IMR-90 (cell line): Measurements from ENCODE around the gene SNRPD1. TPM values are rescaled to one million over a fixed set of nuclear protein-coding genes. Genes with fewer than 3 reads are reported as not detected.

Experiments
- ATAC-seq: fragments of 200-7000 bp; cut with Tn5 transposase; 2 replicates; pipeline ENCODE4 v1.9.1; 2020; ENCODE audit warnings: low read depth, mild to moderate bottlenecking, moderate library complexity
- BruUV-seq: library from RNA; stranded (reverse); fragments of 400-500 nt; replicated peaks from 2 replicates; lab custom pipeline; 2021; lab: Mats Ljungman, UMichigan
- CTCF ChIA-PET: fragments of 300-600 bp; formaldehyde crosslinking; extraction: SDS; loops from one replicate; lab custom pipeline; 2021; ENCODE audit warnings: antibody characterized with exemption; lab: Yijun Ruan, JAX
- POLR2A ChIA-PET: fragments of 300-600 bp; sonication (Branson Sonifier 250); formaldehyde crosslinking; loops from one replicate; lab custom pipeline; 2022; ENCODE audit warnings: antibody characterized with exemption; ENCODE audit not compliant: unreplicated experiment; lab: Charles Lee
- DNase-seq: peaks from one replicate; pipeline ENCODE4 v3.0.0; 2013
- H2AFZ ChIP-seq: replicated peaks from 2 replicates; pipeline ENCODE3; 2013; ENCODE audit warnings: low read length, mild to moderate bottlenecking; ENCODE audit not compliant: poor library complexity
- H2AK5ac ChIP-seq: 2 replicates; pipeline ENCODE4 v1.6.1; 2013; ENCODE audit warnings: low read depth, low read length, inconsistent platforms
- H2AK9ac ChIP-seq: replicated peaks from 2 replicates; pipeline ENCODE3; 2013; ENCODE audit warnings: mild to moderate bottlenecking, low read depth, low read length, moderate library complexity; ENCODE audit not compliant: poor library complexity
- H2BK120ac ChIP-seq: 2 replicates; pipeline ENCODE4 v1.6.1; 2013; ENCODE audit warnings: low read depth, low read length, inconsistent platforms
- H2BK15ac ChIP-seq: 3 replicates; pipeline ENCODE4 v1.6.1; 2013; ENCODE audit warnings: low read depth, low read length, inconsistent platforms
- H2BK20ac ChIP-seq: 2 replicates; pipeline ENCODE4 v1.6.1; 2013; ENCODE audit warnings: low read depth, mild to moderate bottlenecking, inconsistent platforms, low read length, moderate library complexity
- H2BK5ac ChIP-seq: 2 replicates; pipeline ENCODE4 v1.6.1; 2013; ENCODE audit warnings: mild to moderate bottlenecking, low read depth, low read length, inconsistent platforms; ENCODE audit not compliant: poor library complexity, severe bottlenecking
- H3K14ac ChIP-seq: replicated peaks from 2 replicates; pipeline ENCODE4 v1.6.1; 2013; ENCODE audit warnings: low read depth, low read length, inconsistent platforms
- H3K18ac ChIP-seq: 2 replicates; pipeline ENCODE4 v1.6.1; 2013; ENCODE audit warnings: low read depth, low read length, control low read depth
- H3K23ac ChIP-seq: 2 replicates; pipeline ENCODE4 v1.6.1; 2013; ENCODE audit warnings: low read depth, low read length, inconsistent platforms
- H3K27ac ChIP-seq: 2 replicates; pipeline ENCODE4 v1.5.1; 2013; ENCODE audit warnings: mild to moderate bottlenecking, control low read depth, low read length; ENCODE audit not compliant: insufficient read depth
- H3K27me3 ChIP-seq: 2 replicates; pipeline ENCODE4 v1.6.1; 2013; ENCODE audit warnings: low read length; ENCODE audit not compliant: control insufficient read depth, insufficient read depth
- H3K36me3 ChIP-seq: 2 replicates; pipeline ENCODE4 v1.6.1; 2013; ENCODE audit warnings: low read length, mixed read lengths; ENCODE audit not compliant: control insufficient read depth, insufficient read depth
- H3K4ac ChIP-seq: 2 replicates; pipeline ENCODE4 v1.6.1; 2013; ENCODE audit warnings: low read depth, low read length, inconsistent platforms
- H3K4me1 ChIP-seq: 2 replicates; pipeline ENCODE4 v1.6.1; 2013; ENCODE audit warnings: low read length, mixed read lengths; ENCODE audit not compliant: control insufficient read depth, insufficient read depth
- H3K4me2 ChIP-seq: 2 replicates; pipeline ENCODE4 v1.6.1; 2013; ENCODE audit warnings: low read depth, mild to moderate bottlenecking, control low read depth, low read length, moderate library complexity
- H3K4me3 ChIP-seq: 2 replicates; pipeline ENCODE4 v1.5.1; 2013; ENCODE audit warnings: low read depth, mild to moderate bottlenecking, control low read depth, low read length, moderate library complexity; ENCODE audit not compliant: insufficient read depth
- H3K56ac ChIP-seq: 2 replicates; pipeline ENCODE4 v1.6.1; 2013; ENCODE audit warnings: low read length, inconsistent platforms; ENCODE audit not compliant: insufficient read depth; ENCODE audit errors: extremely low read depth
- H3K79me1 ChIP-seq, 2 experiments: 2 replicates each; pipeline ENCODE4 v1.6.1; 2013; ENCODE audit warnings: low read length in 2 of 2, inconsistent platforms in 1 of 2, low read depth in 1 of 2
- H3K9ac ChIP-seq: 2 replicates; pipeline ENCODE4 v1.6.1; 2013; ENCODE audit warnings: low read depth, low read length, control low read depth
- H3K9me1 ChIP-seq: 2 replicates; pipeline ENCODE4 v1.6.1; 2013; ENCODE audit warnings: low read length, inconsistent platforms; ENCODE audit not compliant: insufficient read depth
- H3K9me3 ChIP-seq: 2 replicates; pipeline ENCODE4 v1.6.1; 2013; ENCODE audit warnings: low read length; ENCODE audit not compliant: control insufficient read depth, insufficient read depth
- H4K20me1 ChIP-seq: 2 replicates; pipeline ENCODE4 v1.6.1; 2013; ENCODE audit warnings: low read length, inconsistent platforms; ENCODE audit not compliant: insufficient read depth
- H4K5ac ChIP-seq: 2 replicates; pipeline ENCODE4 v1.6.1; 2013; ENCODE audit warnings: mild to moderate bottlenecking, low read depth, low read length, control low read depth
- H4K8ac ChIP-seq, 2 experiments: 2 replicates each; pipeline ENCODE4 v1.6.1; 2013; ENCODE audit warnings: low read depth in 2 of 2, low read length in 2 of 2, control low read depth in 1 of 2, inconsistent platforms in 1 of 2
- H4K91ac ChIP-seq: 2 replicates; pipeline ENCODE4 v1.6.1; 2013; ENCODE audit warnings: low read depth, low read length, inconsistent platforms; ENCODE audit not compliant: insufficient read depth
- BHLHE40 ChIP-seq: fragments of 150-350 bp; IDR thresholded peaks from 2 replicates; pipeline ENCODE4 v1.6.1; 2016; ENCODE audit warnings: mild to moderate bottlenecking, low read depth, low read length
- CEBPB ChIP-seq: IDR thresholded peaks from 2 replicates; pipeline ENCODE4 v1.6.1; 2012; ENCODE audit warnings: low read depth, low read length, improper control_type of control experiment
- MAFK ChIP-seq: IDR thresholded peaks from 2 replicates; pipeline ENCODE4 v1.6.1; 2012; ENCODE audit warnings: low read depth, low read length, improper control_type of control experiment
- MAZ ChIP-seq: IDR thresholded peaks from 2 replicates; pipeline ENCODE4 v1.6.1; 2012; ENCODE audit warnings: low read depth, mild to moderate bottlenecking, low read length, improper control_type of control experiment, moderate library complexity, borderline replicate concordance
- MXI1 ChIP-seq: IDR thresholded peaks from 2 replicates; pipeline ENCODE4 v1.6.1; 2012; ENCODE audit warnings: low read depth, mild to moderate bottlenecking, low read length, moderate library complexity, borderline replicate concordance
- NFE2L2 ChIP-seq: fragments of 150-350 bp; IDR thresholded peaks from 2 replicates; pipeline ENCODE4 v1.6.1; 2016; ENCODE audit warnings: low read depth, mild to moderate bottlenecking, low read length
- POLR2A ChIP-seq: IDR thresholded peaks from 2 replicates; pipeline ENCODE4 v1.6.1; 2012; ENCODE audit warnings: mild to moderate bottlenecking, low read depth, low read length
- RAD21 ChIP-seq: IDR thresholded peaks from 2 replicates; pipeline ENCODE4 v1.6.1; 2012; ENCODE audit warnings: low read length, improper control_type of control experiment
- RCOR1 ChIP-seq: IDR thresholded peaks from 2 replicates; pipeline ENCODE4 v1.6.1; 2012; ENCODE audit warnings: mild to moderate bottlenecking, low read length, improper control_type of control experiment; ENCODE audit not compliant: insufficient replicate concordance
- SMC3 ChIP-seq: fragments of 150-350 bp; IDR thresholded peaks from 2 replicates; pipeline ENCODE4 v1.6.1; 2016; ENCODE audit warnings: low read depth, mild to moderate bottlenecking, antibody characterized with exemption, low read length, moderate library complexity
- WGBS, 2 experiments: methylation state at CpG; one replicate each; pipeline versions ENCODE4 v1.1.5 to v1.1.7; 2013; ENCODE audit warnings: missing lambda C conversion rate in 2 of 2; ENCODE audit not compliant: insufficient read length in 1 of 2; ENCODE audit errors: extremely low coverage in 2 of 2; 5-methylcytosine and 5-hydroxymethylcytosine counted together
- dilution Hi-C: fragments of 300-500 bp; cut with HindIII; formaldehyde crosslinking; loops from one replicate; pipeline ENCODE4 v1.14.3; 2018; ENCODE audit warnings: low sequenced_read_pairs; ENCODE audit not compliant: unreplicated experiment
- in situ Hi-C: fragments of 300-500 bp; cut with MboI; formaldehyde crosslinking; loops from 3 replicates; pipeline ENCODE4 v1.14.3; 2019; ENCODE audit warnings: low sequenced_read_pairs, inconsistent platforms, mixed read lengths
- intact Hi-C: fragments of 100-400 bp; cut with micrococcal nuclease; formaldehyde crosslinking; loops from 2 replicates; pipeline ENCODE4 v1.10.0; 2022
- polyA plus RNA-seq, 3 experiments: library from polyadenylated mRNA; depleted of rRNA; stranded (reverse); fragments of >200 nt; gene quantifications; 2 replicates each; pipeline ENCODE4 v1.2.3, GENCODE V29; 2012; ENCODE audit warnings: low replicate concordance in 1 of 3
- total RNA-seq: library from RNA; depleted of rRNA; stranded (reverse); fragments of >200 nt; gene quantifications from 2 replicates; pipeline ENCODE4 v1.2.3, GENCODE V29; 2012
- TF ChIP-seq, protein P1 (sequence below): conservative IDR thresholded peaks from 2 replicates; pipeline ENCODE4 v1.5.1; 2012; ENCODE audit warnings: mild to moderate bottlenecking, low read depth, low read length, improper control_type of control experiment

SNRPD1 gene
- total and polyA plus RNA-seq, 2 of the 4 experiments (the other 2 are of a cell fraction): 6.8 to 19.8 TPM

DNA sequence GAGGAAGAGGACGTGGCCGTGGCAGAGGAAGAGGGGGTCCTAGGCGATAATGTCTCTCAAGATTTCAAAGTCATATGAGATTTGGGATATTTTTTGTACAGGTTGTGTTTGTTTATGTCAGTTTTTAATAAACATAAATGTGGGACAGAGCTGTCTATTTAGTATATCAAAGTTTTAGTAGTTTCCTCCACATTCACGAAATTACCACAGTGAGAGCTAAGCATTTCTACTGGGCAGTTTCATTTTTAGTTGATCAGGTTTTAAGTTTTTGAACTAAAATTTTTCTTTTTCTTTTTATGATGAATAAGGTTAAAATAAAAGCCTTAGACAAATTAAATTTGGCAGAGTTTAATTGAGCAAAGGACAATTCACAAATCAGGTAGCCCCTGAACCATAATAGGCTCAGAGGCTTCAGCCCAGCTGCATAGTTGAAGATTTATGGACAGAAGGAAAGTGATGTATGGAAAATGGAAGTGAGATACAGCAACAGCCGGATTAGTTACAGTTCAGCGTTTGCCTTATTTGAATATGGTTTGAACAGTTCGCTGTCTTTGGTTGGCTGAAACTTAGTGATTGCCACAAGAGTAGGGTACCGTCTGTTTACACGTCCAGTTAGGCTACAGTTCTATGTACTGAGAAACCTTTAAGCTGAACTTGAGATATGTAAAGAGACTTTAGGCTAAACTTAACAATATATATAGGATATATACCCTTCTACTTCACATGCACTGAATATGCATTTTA, 17.1 kb downstream of the SNRPD1 start:
- intact Hi-C loops: no loop called here
- Histone ChIP-seq H3K18ac (no peak overlapping the region), H2AK9ac (no peak overlapping the region), H4K20me1 (peaks cover 6% of the 10 kb centered on the region), H2BK120ac (no peak overlapping the region), H4K8ac (no peak overlapping the region), H3K36me3 (peaks cover 27% of the 10 kb centered on the region), H2AFZ (no peak overlapping the region), H3K27ac (no peak overlapping the region), H3K4me3 (no peak overlapping the region), H3K14ac (no peak overlapping the region), H3K27me3 (no peaks in the 10 kb centered on the region), H2AK5ac (no peak overlapping the region), H3K9ac (no peak overlapping the region), H3K56ac (no peak overlapping the region), H2BK20ac (no peak overlapping the region), H2BK15ac (no peak overlapping the region), H3K4me2 (no peak overlapping the region), H4K5ac (no peak overlapping the region), H3K9me1 (no peaks in the 10 kb centered on the region), H2BK5ac (no peak overlapping the region), H3K4ac (no peak overlapping the region), H3K23ac (no peak overlapping the region), H3K79me1 (peaks cover 19% of the 10 kb centered on the region in 2 experiments; a peak in 3 of 4 replicates), H3K4me1 (no peaks in the 10 kb centered on the region), H3K9me3 (no peaks in the 10 kb centered on the region), H4K91ac (no peak overlapping the region)
- CTCF ChIA-PET: interaction anchor here (1.1 kb wide), 1 partner anchor 34 kb away, joined by 3 read pairs; no protein-coding TSS in a partner anchor
- DNase-seq (no peak), ATAC-seq (no peak)
- 100% methylated on average over 1 of the region's 9 CpGs; no CpG with 5 or more reads in 1 of the 2 experiments for WGBS, 2 experiments
- BruUV-seq: no TSS peak
- TF ChIP-seq MAZ: no peak
- no peak for TF ChIP-seq SMC3
- no peak for TF ChIP-seq CEBPB
- TF ChIP-seq POLR2A: no peak
- TF ChIP-seq MAFK: no peak
- TF ChIP-seq RAD21: no peak
- no peak for TF ChIP-seq BHLHE40
- TF ChIP-seq MXI1: no peak
- TF ChIP-seq, protein P1, sequence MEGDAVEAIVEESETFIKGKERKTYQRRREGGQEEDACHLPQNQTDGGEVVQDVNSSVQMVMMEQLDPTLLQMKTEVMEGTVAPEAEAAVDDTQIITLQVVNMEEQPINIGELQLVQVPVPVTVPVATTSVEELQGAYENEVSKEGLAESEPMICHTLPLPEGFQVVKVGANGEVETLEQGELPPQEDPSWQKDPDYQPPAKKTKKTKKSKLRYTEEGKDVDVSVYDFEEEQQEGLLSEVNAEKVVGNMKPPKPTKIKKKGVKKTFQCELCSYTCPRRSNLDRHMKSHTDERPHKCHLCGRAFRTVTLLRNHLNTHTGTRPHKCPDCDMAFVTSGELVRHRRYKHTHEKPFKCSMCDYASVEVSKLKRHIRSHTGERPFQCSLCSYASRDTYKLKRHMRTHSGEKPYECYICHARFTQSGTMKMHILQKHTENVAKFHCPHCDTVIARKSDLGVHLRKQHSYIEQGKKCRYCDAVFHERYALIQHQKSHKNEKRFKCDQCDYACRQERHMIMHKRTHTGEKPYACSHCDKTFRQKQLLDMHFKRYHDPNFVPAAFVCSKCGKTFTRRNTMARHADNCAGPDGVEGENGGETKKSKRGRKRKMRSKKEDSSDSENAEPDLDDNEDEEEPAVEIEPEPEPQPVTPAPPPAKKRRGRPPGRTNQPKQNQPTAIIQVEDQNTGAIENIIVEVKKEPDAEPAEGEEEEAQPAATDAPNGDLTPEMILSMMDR: no peak
- no peak for TF ChIP-seq NFE2L2
- no peak for TF ChIP-seq RCOR1
- in situ Hi-C loops: no loop called here
- POLR2A ChIA-PET: no interaction called here
- dilution Hi-C loops: no loop called here
